Ishikawa (cell line): ENCODE data around the gene HAUS7.

Experiments
- CEBPB ChIP-seq: IDR thresholded peaks from 2 replicates; pipeline ENCODE4 v1.6.1; 2012
- CREB1 ChIP-seq: IDR thresholded peaks from 2 replicates; pipeline ENCODE4 v1.6.1; 2012; ENCODE audit warnings: low read depth
- EGR1 ChIP-seq: IDR thresholded peaks from 2 replicates; pipeline ENCODE4 v1.6.1; 2012
- EP300 ChIP-seq: IDR thresholded peaks from 2 replicates; pipeline ENCODE4 v1.6.1; 2012; ENCODE audit warnings: borderline replicate concordance
- FOXM1 ChIP-seq: IDR thresholded peaks from 2 replicates; pipeline ENCODE4 v1.6.1; 2012; ENCODE audit warnings: low read depth, borderline replicate concordance
- MAX ChIP-seq: IDR thresholded peaks from 2 replicates; pipeline ENCODE4 v1.6.1; 2012
- NFIC ChIP-seq: IDR thresholded peaks from 2 replicates; pipeline ENCODE4 v1.6.1; 2012
- RAD21 ChIP-seq: IDR thresholded peaks from 2 replicates; pipeline ENCODE4 v1.6.1; 2012; ENCODE audit warnings: low read depth
- REST ChIP-seq: IDR thresholded peaks from 2 replicates; pipeline ENCODE4 v1.6.1; 2012; ENCODE audit warnings: low read depth, mild to moderate bottlenecking
- TAF1 ChIP-seq: IDR thresholded peaks from 2 replicates; pipeline ENCODE4 v1.6.1; 2012; ENCODE audit warnings: low read depth, mild to moderate bottlenecking
- TCF12 ChIP-seq: IDR thresholded peaks from 2 replicates; pipeline ENCODE4 v1.6.1; 2012; ENCODE audit warnings: low read depth
- TEAD4 ChIP-seq: IDR thresholded peaks from 2 replicates; pipeline ENCODE4 v1.6.1; 2012
- USF1 ChIP-seq: IDR thresholded peaks from 2 replicates; pipeline ENCODE4 v1.6.1; 2012
- YY1 ChIP-seq: IDR thresholded peaks from 2 replicates; pipeline ENCODE4 v1.6.1; 2012; ENCODE audit warnings: low read depth
- ZBTB7A ChIP-seq: IDR thresholded peaks from 2 replicates; pipeline ENCODE4 v1.6.1; 2012; ENCODE audit warnings: low read depth

The HAUS7 gene

GRCh38 chrX:153490217-153490930, 20.0 kb upstream of the HAUS7 start:
- no peak for TF ChIP-seq RAD21

- no peak for TF ChIP-seq TCF12
- no peak for TF ChIP-seq NFIC
- TF ChIP-seq EGR1 = no peak
- TF ChIP-seq ZBTB7A = no peak
- no peak for TF ChIP-seq YY1
- no peak for TF ChIP-seq CEBPB
- TF ChIP-seq CREB1 = no peak
- TF ChIP-seq MAX = no peak
- TF ChIP-seq TAF1 = no peak
- TF ChIP-seq USF1 = no peak
- no peak for TF ChIP-seq RAD21
- no peak for TF ChIP-seq FOXM1
- TF ChIP-seq EP300 = no peak
- no peak for TF ChIP-seq REST
- TF ChIP-seq TEAD4 = no peak
These were observed 18.0 kb upstream of the HAUS7 start for GRCh38 chrX:153488231-153488914.

- TF ChIP-seq EGR1 (no peak), FOXM1 (no peak), RAD21 (no peak), CREB1 (no peak), REST (no peak), TEAD4 (no peak), TAF1 (no peak), TCF12 (no peak), MAX (no peak), NFIC (no peak), ZBTB7A (no peak), YY1 (no peak), EP300 (no peak), CEBPB (no peak), USF1 (no peak)
These were observed 17.3 kb upstream of the HAUS7 start for GRCh38 chrX:153487590-153488071.

- no peak for TF ChIP-seq NFIC
- TF ChIP-seq EGR1 = no peak
- no peak for TF ChIP-seq TAF1
- no peak for TF ChIP-seq TEAD4
- no peak for TF ChIP-seq USF1
- no peak for TF ChIP-seq REST
- no peak for TF ChIP-seq EP300
- TF ChIP-seq CEBPB = no peak
- no peak for TF ChIP-seq TCF12
- no peak for TF ChIP-seq YY1
- TF ChIP-seq FOXM1 = no peak
- no peak for TF ChIP-seq RAD21
- TF ChIP-seq ZBTB7A = no peak
- no peak for TF ChIP-seq MAX
- TF ChIP-seq CREB1 = no peak
These were observed 15.8 kb upstream of the HAUS7 start for GRCh38 chrX:153486171-153486570.
